HL-60/S4 treated with retinoic acid at 250 ng/mL for 4 days and 3 days (cell line): ENCODE measurements around the gene MYH7.
"Not testable (repeated sequence)": the region's sequence is repeated elsewhere in the genome, so short reads cannot be mapped to it uniquely, and the experiment has no call there.

ENCODE experiments used
- in situ Hi-C: fragments of 300-500 bp; cut with MboI; formaldehyde crosslinking; loops from 2 replicates; pipeline ENCODE4 v1.7.0; 2022; ENCODE audit warnings: low sequenced_read_pairs

MYH7 gene

GRCh38 chr14:23387916-23388882 is 47.3 kb downstream of the MYH7 start:
- in situ Hi-C loops = no loop called here

GRCh38 chr14:23386999-23387398 is 48.5 kb downstream of the MYH7 start:
- in situ Hi-C loops = no loop called here

GRCh38 chr14:23386266-23386657 is 49.2 kb downstream of the MYH7 start:
- in situ Hi-C loops = not testable (repeated sequence)

- in situ Hi-C loops = no loop called here
Observed at GRCh38 chr14:23385642-23386265, 49.7 kb downstream of the MYH7 start.

GRCh38 chr14:23385244-23385641 is 50.2 kb downstream of the MYH7 start:
- in situ Hi-C loops = no loop called here

GRCh38 chr14:23384364-23385080 is 50.9 kb downstream of the MYH7 start:
- in situ Hi-C loops = no loop called here

- in situ Hi-C loops = no loop called here
Observed at GRCh38 chr14:23382731-23383440, 52.6 kb downstream of the MYH7 start.

GRCh38 chr14:23382276-23382675 is 53.2 kb downstream of the MYH7 start:
- in situ Hi-C loops = no loop called here

- in situ Hi-C loops = no loop called here
Observed at GRCh38 chr14:23381871-23382270, 53.6 kb downstream of the MYH7 start.

GRCh38 chr14:23380976-23381375 is 54.5 kb downstream of the MYH7 start:
- in situ Hi-C loops = no loop called here

- in situ Hi-C loops = no loop called here
Observed at GRCh38 chr14:23380197-23380914, 55.1 kb downstream of the MYH7 start.

- in situ Hi-C loops = no loop called here
Observed at GRCh38 chr14:23379366-23380196, 55.9 kb downstream of the MYH7 start.

- in situ Hi-C loops = no loop called here
Observed at GRCh38 chr14:23378612-23379220, 56.7 kb downstream of the MYH7 start.

GRCh38 chr14:23377573-23378563 is 57.6 kb downstream of the MYH7 start:
- in situ Hi-C loops = no loop called here

GRCh38 chr14:23377198-23377550 is 58.3 kb downstream of the MYH7 start:
- in situ Hi-C loops = no loop called here

GRCh38 chr14:23376482-23377197 is 58.8 kb downstream of the MYH7 start, which contains the start of gene CMTM5:
Gene CMTM5, plus strand, starts transcription at chr14:23377046. Its CDS starts 206 bp downstream, at chr14:23377252.
- in situ Hi-C loops = no loop called here
